K562 (cell line): Measurements from ENCODE around the gene IGSF23. TPM values are rescaled to one million over a fixed set of nuclear protein-coding genes. Genes with fewer than 3 reads are reported as not detected.

Experiments used
- ATAC-seq: fragments of 200-7000 bp; cut with Tn5 transposase; 3 replicates; pipeline ENCODE4 v1.9.1; 2020; ENCODE audit warnings: moderate library complexity
- BruUV-seq: library from RNA; stranded (reverse); fragments of 400-500 nt; replicated peaks from 2 replicates; lab custom pipeline; 2021; lab: Mats Ljungman, UMichigan
- CTCF ChIA-PET: fragments of 300-600 bp; formaldehyde crosslinking; extraction: SDS; loops from one replicate; lab custom pipeline; 2021; ENCODE audit warnings: low intra/inter-chr PET ratio; lab: Yijun Ruan, JAX
- POLR2A ChIA-PET: fragments of 300-600, 350-650 bp; sonication (Branson Sonifier 250); formaldehyde crosslinking; extraction: SDS; loops from one replicate; lab custom pipeline; 2021; ENCODE audit warnings: antibody characterized with exemption, inconsistent platforms; lab: Yijun Ruan, JAX
- DNase-seq, 4 experiments: peaks; one replicate each; pipeline versions ENCODE4 v3.0.0 to v3.0.0-alpha.2; 2011 to 2018; ENCODE audit warnings: low spot score in 3 of 4, mixed read lengths in 3 of 4; ENCODE audit errors: extremely low read depth in 1 of 4
- FAIRE-seq: peaks from 2 replicates; lab custom pipeline; 2011; peaks lifted over from hg19 to GRCh38; lab: Jason Lieb, UNC
- H2AFZ ChIP-seq: 2 replicates; pipeline ENCODE4 v1.6.0; 2011; ENCODE audit warnings: low read depth, low read length, control low read depth, inconsistent platforms
- H3K27ac ChIP-seq: fragments of 200-600 bp; 3 replicates; pipeline ENCODE4 v1.8.0; 2011; ENCODE audit warnings: low read depth, mild to moderate bottlenecking, control low read depth, inconsistent platforms, low read length, moderate library complexity, mixed read lengths; ENCODE audit errors: extremely low read depth
- H3K27me3 ChIP-seq, 2 experiments: fragments of 300-600 bp in 1 of 2; 2 replicates in 1 of 2; 3 replicates in 1 of 2; pipeline versions ENCODE4 v1.6.0 to v1.8.0; 2011; ENCODE audit warnings: inconsistent platforms in 2 of 2, low read length in 2 of 2, mild to moderate bottlenecking in 1 of 2, mixed read lengths in 1 of 2, moderate library complexity in 1 of 2; ENCODE audit not compliant: control insufficient read depth in 2 of 2, insufficient read depth in 2 of 2
- H3K36me3 ChIP-seq: fragments of 300-600 bp; 3 replicates; pipeline ENCODE4 v1.8.0; 2011; ENCODE audit warnings: mild to moderate bottlenecking, low read length, inconsistent platforms; ENCODE audit not compliant: control insufficient read depth, insufficient read depth
- H3K4me1 ChIP-seq, 2 experiments: fragments of 200-600 bp in 1 of 2; replicated peaks in 1 of 2; 2 replicates in 1 of 2; 3 replicates in 1 of 2; pipeline versions ENCODE4 v1.5.1 to v1.8.0; 2011; ENCODE audit warnings: inconsistent platforms in 2 of 2, low read length in 2 of 2, mild to moderate bottlenecking in 1 of 2, mixed read lengths in 1 of 2, moderate library complexity in 1 of 2; ENCODE audit not compliant: control insufficient read depth in 2 of 2, insufficient read depth in 2 of 2
- H3K4me2 ChIP-seq: 2 replicates; pipeline ENCODE4 v1.6.1; 2011; ENCODE audit warnings: low read length, control low read depth, inconsistent platforms, mixed read lengths; ENCODE audit not compliant: insufficient read depth
- H3K4me3 ChIP-seq: fragments of 200-600 bp; sonication (generic), shearing (Covaris generic); 2 replicates; pipeline ENCODE4 v1.5.1; 2016; ENCODE audit warnings: control low read depth, inconsistent platforms
- H3K79me2 ChIP-seq: fragments of 200-600 bp; 3 replicates; pipeline ENCODE4 v1.8.0; 2011; ENCODE audit warnings: low read length, inconsistent platforms; ENCODE audit not compliant: control insufficient read depth, insufficient read depth
- H3K9ac ChIP-seq, 2 experiments: 2 replicates each; pipeline versions ENCODE4 v1.6.0 to v1.6.1; 2011; ENCODE audit warnings: low read depth in 2 of 2, low read length in 2 of 2, control low read depth in 1 of 2, inconsistent platforms in 1 of 2, mild to moderate bottlenecking in 1 of 2, mixed read lengths in 1 of 2; ENCODE audit not compliant: insufficient read depth in 1 of 2
- H3K9me1 ChIP-seq: one replicate; pipeline ENCODE4 v1.6.0; 2011; ENCODE audit warnings: inconsistent platforms, mild to moderate bottlenecking, low read length, moderate library complexity; ENCODE audit not compliant: control insufficient read depth, insufficient read depth
- H3K9me3 ChIP-seq: replicated peaks from 2 replicates; pipeline ENCODE4 v1.5.1; 2011; ENCODE audit warnings: low read depth, low read length, inconsistent platforms; ENCODE audit not compliant: control insufficient read depth, insufficient read depth
- H4K20me1 ChIP-seq: replicated peaks from 2 replicates; pipeline ENCODE4 v1.6.1; 2011; ENCODE audit warnings: low read length, inconsistent platforms, mixed read lengths; ENCODE audit not compliant: control insufficient read depth, insufficient read depth
- CBX5 ChIP-seq: IDR thresholded peaks from 2 replicates; pipeline ENCODE4 v1.6.1; 2014; ENCODE audit warnings: low read depth, borderline replicate concordance
- FIP1L1 ChIP-seq: fragments of 200-400 bp; formaldehyde crosslinking; IDR thresholded peaks from 2 replicates; pipeline ENCODE4 v1.6.1; 2018; ENCODE audit warnings: mild to moderate bottlenecking, low read depth, low read length; ENCODE audit not compliant: poor library complexity, severe bottlenecking
- FOXP4 ChIP-seq: sonication (generic); formaldehyde crosslinking; IDR thresholded peaks from 2 replicates; pipeline ENCODE4 v1.8.0; 2022; ENCODE audit warnings: mild to moderate bottlenecking, missing genetic modification reagents, borderline replicate concordance
- MTA2 ChIP-seq: fragments of 450-650 bp; IDR thresholded peaks from 2 replicates; pipeline ENCODE4 v1.6.1; 2016; ENCODE audit warnings: low read depth
- RBM14 ChIP-seq: fragments of 200-400 bp; formaldehyde crosslinking; IDR thresholded peaks from 2 replicates; pipeline ENCODE4 v1.6.1; 2018; ENCODE audit warnings: low read depth, mild to moderate bottlenecking, low read length, moderate library complexity, borderline replicate concordance; ENCODE audit not compliant: insufficient read depth
- RBM22 ChIP-seq: fragments of 200-400 bp; formaldehyde crosslinking; IDR thresholded peaks from 2 replicates; pipeline ENCODE4 v1.6.1; 2018; ENCODE audit warnings: low read length, low read depth; ENCODE audit not compliant: poor library complexity, severe bottlenecking
- RUNX1 ChIP-seq: sonication (generic); IDR thresholded peaks from 2 replicates; pipeline ENCODE4 v1.6.1; 2016; ENCODE audit warnings: antibody characterized with exemption, low read depth
- SRSF3 ChIP-seq: fragments of 200-400 bp; formaldehyde crosslinking; IDR thresholded peaks from 2 replicates; pipeline ENCODE4 v1.6.1; 2016; ENCODE audit warnings: mild to moderate bottlenecking, low read length, moderate library complexity; ENCODE audit not compliant: insufficient read depth
- TCF7 ChIP-seq: sonication (generic); IDR thresholded peaks from 2 replicates; pipeline ENCODE4 v1.6.1; 2016; ENCODE audit warnings: antibody characterized with exemption, borderline replicate concordance
- ZEB2 ChIP-seq: fragments of 450-650 bp; IDR thresholded peaks from 2 replicates; pipeline ENCODE4 v1.6.1; 2016
- ZFP36 ChIP-seq: fragments of 150-350 bp; IDR thresholded peaks from 2 replicates; pipeline ENCODE4 v1.6.1; 2018; ENCODE audit warnings: low read length, low read depth; ENCODE audit not compliant: partially characterized antibody
- ZNF282 ChIP-seq: sonication (generic); formaldehyde crosslinking; IDR thresholded peaks from 2 replicates; pipeline ENCODE4 v1.8.1; 2023; ENCODE audit warnings: missing genetic modification reagents
- ZNF512 ChIP-seq: IDR thresholded peaks from 2 replicates; pipeline ENCODE4 v1.6.1; 2016; ENCODE audit warnings: missing genetic modification characterization, missing compliant biosample characterization
- ZNF717 ChIP-seq: fragments of 250-450 bp; sonication (Bioruptor Pico); IDR thresholded peaks from 2 replicates; pipeline ENCODE4 v1.5.0; 2021
- ZNF778 ChIP-seq: fragments of 450-650 bp; formaldehyde crosslinking; IDR thresholded peaks from 2 replicates; pipeline ENCODE4 v1.4.0; 2020; ENCODE audit warnings: mild to moderate bottlenecking, moderate library complexity
- WGBS: fragments of 100-300 bp; shearing (Covaris generic); methylation state at CpG from one replicate; pipeline ENCODE4 v1.1.6; 2016; ENCODE audit warnings: low coverage, mixed read lengths; ENCODE audit not compliant: insufficient coverage; ENCODE audit errors: missing lambda C conversion rate; 5-methylcytosine and 5-hydroxymethylcytosine counted together
- in situ Hi-C: fragments of 300-500 bp; cut with MboI; formaldehyde crosslinking; loops from 4 replicates; pipeline ENCODE4 v1.15.0; 2018; ENCODE audit warnings: inconsistent platforms, mixed read lengths
- intact Hi-C: fragments of 100-400 bp; cut with micrococcal nuclease; formaldehyde crosslinking; loops from 2 replicates; pipeline ENCODE4 v1.14.2; 2022
- polyA plus RNA-seq, 8 experiments: library from polyadenylated mRNA; depleted of rRNA in 4 of 8; stranded (reverse) in 5 of 8; unstranded in 3 of 8; fragments of >200 nt; fragmentation: Nextera tagmentation in 2 of 8; fragmentation: Illumina TruSeq in 1 of 8; extraction: Ambion mirVana in 2 of 8; extraction: Trizol in 1 of 8; gene quantifications; 2 replicates each; pipeline versions ENCODE4 v1.2.1 to v1.2.3, GENCODE V29; 2011 to 2014; ENCODE audit warnings: inconsistent platforms in 1 of 8, missing spikeins in 1 of 8
- total RNA-seq, 7 experiments: library from RNA; depleted of rRNA in 6 of 7; stranded (reverse); fragments of >200 nt in 6 of 7; fragmentation: Illumina TruSeq in 2 of 7; extraction: Trizol in 2 of 7; gene quantifications; 2 replicates each; pipeline versions ENCODE4 v1.2.1 to v1.2.3, GENCODE V29; 2011 to 2021; ENCODE audit warnings: low replicate concordance in 1 of 7
- TF ChIP-seq, protein P1 (sequence below): sonication (generic); formaldehyde crosslinking; IDR thresholded peaks from 2 replicates; pipeline ENCODE4 v1.8.0; 2022; ENCODE audit warnings: missing genetic modification reagents, mild to moderate bottlenecking, moderate library complexity, borderline replicate concordance

The IGSF23 gene
- total and polyA plus RNA-seq, 9 of the 15 experiments (the other 6 are each of a cell fraction or from before 2014, with no cell fraction given) = not detected

GRCh38 chr19:44596428-44597130, 16.8 kb upstream of the IGSF23 start (continued):
- TF ChIP-seq SRSF3 (no peak), TCF7 (no peak), RBM14 (no peak), RUNX1 (no peak), ZFP36 (no peak), ZNF282 (CRISPR knock-in tag) (no peak), FIP1L1 (no peak), CBX5 (no peak), ZNF717 (CRISPR knock-in tag) (no peak)
- TF ChIP-seq, all 486 proteins: peak for 3

DNA sequence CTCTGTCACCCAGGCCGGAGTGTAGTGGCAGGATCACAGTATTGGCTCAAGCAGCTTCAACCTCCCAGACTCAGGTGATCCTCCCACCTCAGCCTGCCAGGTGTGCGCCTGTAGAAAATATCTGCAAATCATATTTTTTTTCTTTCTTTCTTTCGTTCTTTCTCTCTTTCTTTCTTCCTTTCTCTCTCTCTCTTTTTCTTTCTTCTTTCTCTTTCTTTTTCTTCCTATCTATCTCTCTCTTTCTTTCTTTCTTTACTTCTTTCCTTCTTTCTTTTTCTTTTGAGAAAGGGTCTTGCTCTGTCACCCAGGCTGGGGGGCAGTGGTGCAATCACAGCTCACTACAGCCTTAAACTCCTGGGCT, 16.3 kb upstream of the IGSF23 start:
- no peaks in the 10 kb centered on the region; the same call in 1 of the 2 replicates for H3K9me3 ChIP-seq
- H3K36me3 ChIP-seq = no peaks in the 10 kb centered on the region
- no peaks in the 10 kb centered on the region; the same call in 1 of the 2 replicates for H4K20me1 ChIP-seq
- H2AFZ ChIP-seq = 0 out of 2 replicates have a peak overlapping the region, but pooled peaks have one; percentile 9
- H3K4me1 ChIP-seq = peaks cover 17 to 22% of the 10 kb centered on the region in 2 experiments
- DNase-seq = no peak
- ATAC-seq = no peak
- in situ Hi-C loops = no loop called here
- no peak overlapping the region for H3K4me3 ChIP-seq
- H3K27ac ChIP-seq = no peak overlapping the region
- H3K4me2 ChIP-seq = no peak overlapping the region
- H3K27me3 ChIP-seq = peaks cover 2 to 6% of the 10 kb centered on the region in 2 experiments; a peak in 4 of 5 replicates
- no peak overlapping the region for H3K9ac ChIP-seq
- H3K9me1 ChIP-seq = no peaks in the 10 kb centered on the region
- WGBS = 35% methylated on average over 2 of the region's 3 CpGs
- intact Hi-C loops = no loop called here
- no peaks in the 10 kb centered on the region for H3K79me2 ChIP-seq
- ChIA-PET CTCF (no interaction called here), POLR2A (interaction anchor here (0.6 to 1.7 kb wide), 2 partner anchors 9 to 49 kb away, joined by 3 to 4 read pairs; no protein-coding TSS in a partner anchor)
- no TSS peak for BruUV-seq
- FAIRE-seq = no peak
- TF ChIP-seq ZNF778 (no peak), MTA2 (0 out of 2 replicates have a peak, but pooled peaks have one; percentile 9), ZEB2 (0 out of 2 replicates have a peak, but pooled peaks have one; percentile 52), FOXP4 (CRISPR knock-in tag) (no peak), ZNF512 (tag) (peak; percentile 95), RBM22 (no peak)
- TF ChIP-seq, protein P1, sequence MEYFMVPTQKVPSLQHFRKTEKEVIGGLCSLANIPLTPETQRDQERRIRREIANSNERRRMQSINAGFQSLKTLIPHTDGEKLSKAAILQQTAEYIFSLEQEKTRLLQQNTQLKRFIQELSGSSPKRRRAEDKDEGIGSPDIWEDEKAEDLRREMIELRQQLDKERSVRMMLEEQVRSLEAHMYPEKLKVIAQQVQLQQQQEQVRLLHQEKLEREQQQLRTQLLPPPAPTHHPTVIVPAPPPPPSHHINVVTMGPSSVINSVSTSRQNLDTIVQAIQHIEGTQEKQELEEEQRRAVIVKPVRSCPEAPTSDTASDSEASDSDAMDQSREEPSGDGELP (CRISPR knock-in tag) = no peak
